ENCODE measurements around the gene PNMT.

PNMT gene

DNA sequence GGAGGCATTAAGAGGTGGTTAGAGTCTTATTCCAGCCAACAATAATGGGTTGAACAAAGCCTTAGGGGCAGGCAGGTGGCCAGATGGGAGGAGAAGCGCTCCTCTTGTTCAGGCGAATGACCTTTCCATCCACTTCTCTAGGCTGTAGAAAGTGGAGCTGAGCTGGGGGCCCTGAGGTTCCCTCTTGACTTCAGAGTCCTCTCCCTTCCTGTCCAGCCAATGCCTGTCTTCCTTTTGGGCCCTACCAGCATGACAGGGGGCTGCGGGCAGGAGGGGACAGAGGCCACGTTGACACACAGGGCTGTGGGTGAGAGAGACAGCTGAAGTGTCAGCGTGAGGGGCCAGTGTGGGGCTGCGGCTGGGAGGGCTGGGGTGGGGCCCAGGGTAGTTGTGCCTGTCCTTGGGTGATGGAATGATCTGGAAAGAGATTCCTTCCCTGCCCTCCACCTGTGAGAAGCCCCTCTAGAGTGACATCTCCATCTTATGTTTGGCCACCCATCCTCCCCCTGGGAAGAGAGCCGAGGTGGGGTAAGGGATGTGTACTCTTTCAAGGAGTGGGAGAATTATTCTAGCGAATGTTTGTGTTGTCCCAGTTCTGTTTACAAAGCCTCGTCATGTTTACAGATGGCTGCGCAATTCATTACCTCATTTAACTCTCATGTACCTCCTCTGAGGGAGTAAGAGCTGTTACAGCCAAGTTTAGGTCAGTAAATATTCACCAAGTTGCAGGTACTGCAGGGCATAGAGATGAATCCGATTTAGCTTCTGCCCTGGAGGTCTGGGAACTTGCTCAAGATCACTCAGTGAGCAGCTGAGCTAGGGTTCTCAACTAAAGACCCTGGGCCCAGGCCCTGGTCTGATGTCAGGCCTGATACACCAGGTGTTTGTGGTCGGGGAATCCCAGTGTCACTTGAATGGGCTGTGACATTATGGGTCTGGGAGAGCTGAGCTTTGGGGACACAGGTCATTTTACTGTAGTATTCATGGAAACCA lies 34.9 kb downstream of the PNMT start:
- no peak for TF ChIP-seq NFIC (IDR thresholded peaks at IDR 0.05)
- no peak for TF ChIP-seq FOXM1 (IDR thresholded peaks at IDR 0.05; ENCODE audit: borderline replicate concordance, low read depth)
- TF ChIP-seq TCF12 (IDR thresholded peaks at IDR 0.05; ENCODE audit: low read depth): no peak
- no peak for TF ChIP-seq CEBPB (IDR thresholded peaks at IDR 0.05)
- no peak for TF ChIP-seq TEAD4 (IDR thresholded peaks at IDR 0.05)
- TF ChIP-seq, protein P1, sequence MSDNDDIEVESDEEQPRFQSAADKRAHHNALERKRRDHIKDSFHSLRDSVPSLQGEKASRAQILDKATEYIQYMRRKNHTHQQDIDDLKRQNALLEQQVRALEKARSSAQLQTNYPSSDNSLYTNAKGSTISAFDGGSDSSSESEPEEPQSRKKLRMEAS (IDR thresholded peaks at IDR 0.05): no peak
- TF ChIP-seq EP300 (IDR thresholded peaks at IDR 0.05; ENCODE audit: borderline replicate concordance): no peak
- TF ChIP-seq EGR1 (IDR thresholded peaks at IDR 0.05): no peak
- TF ChIP-seq, protein P2, sequence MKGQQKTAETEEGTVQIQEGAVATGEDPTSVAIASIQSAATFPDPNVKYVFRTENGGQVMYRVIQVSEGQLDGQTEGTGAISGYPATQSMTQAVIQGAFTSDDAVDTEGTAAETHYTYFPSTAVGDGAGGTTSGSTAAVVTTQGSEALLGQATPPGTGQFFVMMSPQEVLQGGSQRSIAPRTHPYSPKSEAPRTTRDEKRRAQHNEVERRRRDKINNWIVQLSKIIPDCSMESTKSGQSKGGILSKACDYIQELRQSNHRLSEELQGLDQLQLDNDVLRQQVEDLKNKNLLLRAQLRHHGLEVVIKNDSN (IDR thresholded peaks at IDR 0.05): no peak

DNA sequence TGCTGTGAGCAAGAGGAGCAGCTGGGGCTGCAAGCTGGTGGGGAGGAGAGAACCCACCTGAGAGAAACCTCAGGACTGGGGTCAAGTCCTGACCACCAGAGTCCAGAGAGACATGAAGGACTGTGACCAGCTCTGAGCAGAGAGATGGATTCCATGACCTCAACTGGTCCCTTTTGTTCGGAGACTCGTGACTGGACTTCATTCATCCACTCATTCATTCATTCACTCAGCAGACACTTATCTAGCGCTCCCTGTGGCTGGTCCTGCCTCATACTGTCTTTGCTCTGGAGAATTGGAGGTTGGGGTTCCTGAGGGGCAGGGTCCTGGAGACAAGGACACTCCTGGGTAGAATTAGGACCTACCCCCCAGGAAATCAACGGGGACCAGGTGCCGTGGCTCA lies 35.7 kb downstream of the PNMT start:
- no peak for TF ChIP-seq EGR1 (IDR thresholded peaks at IDR 0.05)
- TF ChIP-seq, protein P2 (IDR thresholded peaks at IDR 0.05): no peak
- TF ChIP-seq CEBPB (IDR thresholded peaks at IDR 0.05): no peak
- TF ChIP-seq RAD21 (IDR thresholded peaks at IDR 0.05; ENCODE audit: low read depth): no peak
- TF ChIP-seq YY1 (IDR thresholded peaks at IDR 0.05; ENCODE audit: low read depth): no peak
- TF ChIP-seq EP300 (IDR thresholded peaks at IDR 0.05; ENCODE audit: borderline replicate concordance): no peak
- TF ChIP-seq, protein P3, sequence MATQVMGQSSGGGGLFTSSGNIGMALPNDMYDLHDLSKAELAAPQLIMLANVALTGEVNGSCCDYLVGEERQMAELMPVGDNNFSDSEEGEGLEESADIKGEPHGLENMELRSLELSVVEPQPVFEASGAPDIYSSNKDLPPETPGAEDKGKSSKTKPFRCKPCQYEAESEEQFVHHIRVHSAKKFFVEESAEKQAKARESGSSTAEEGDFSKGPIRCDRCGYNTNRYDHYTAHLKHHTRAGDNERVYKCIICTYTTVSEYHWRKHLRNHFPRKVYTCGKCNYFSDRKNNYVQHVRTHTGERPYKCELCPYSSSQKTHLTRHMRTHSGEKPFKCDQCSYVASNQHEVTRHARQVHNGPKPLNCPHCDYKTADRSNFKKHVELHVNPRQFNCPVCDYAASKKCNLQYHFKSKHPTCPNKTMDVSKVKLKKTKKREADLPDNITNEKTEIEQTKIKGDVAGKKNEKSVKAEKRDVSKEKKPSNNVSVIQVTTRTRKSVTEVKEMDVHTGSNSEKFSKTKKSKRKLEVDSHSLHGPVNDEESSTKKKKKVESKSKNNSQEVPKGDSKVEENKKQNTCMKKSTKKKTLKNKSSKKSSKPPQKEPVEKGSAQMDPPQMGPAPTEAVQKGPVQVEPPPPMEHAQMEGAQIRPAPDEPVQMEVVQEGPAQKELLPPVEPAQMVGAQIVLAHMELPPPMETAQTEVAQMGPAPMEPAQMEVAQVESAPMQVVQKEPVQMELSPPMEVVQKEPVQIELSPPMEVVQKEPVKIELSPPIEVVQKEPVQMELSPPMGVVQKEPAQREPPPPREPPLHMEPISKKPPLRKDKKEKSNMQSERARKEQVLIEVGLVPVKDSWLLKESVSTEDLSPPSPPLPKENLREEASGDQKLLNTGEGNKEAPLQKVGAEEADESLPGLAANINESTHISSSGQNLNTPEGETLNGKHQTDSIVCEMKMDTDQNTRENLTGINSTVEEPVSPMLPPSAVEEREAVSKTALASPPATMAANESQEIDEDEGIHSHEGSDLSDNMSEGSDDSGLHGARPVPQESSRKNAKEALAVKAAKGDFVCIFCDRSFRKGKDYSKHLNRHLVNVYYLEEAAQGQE (IDR thresholded peaks at IDR 0.05; ENCODE audit: low read depth): no peak
- TF ChIP-seq, protein P1 (IDR thresholded peaks at IDR 0.05): no peak
- no peak for TF ChIP-seq TEAD4 (IDR thresholded peaks at IDR 0.05)
- TF ChIP-seq FOXM1 (IDR thresholded peaks at IDR 0.05; ENCODE audit: borderline replicate concordance, low read depth): no peak

DNA sequence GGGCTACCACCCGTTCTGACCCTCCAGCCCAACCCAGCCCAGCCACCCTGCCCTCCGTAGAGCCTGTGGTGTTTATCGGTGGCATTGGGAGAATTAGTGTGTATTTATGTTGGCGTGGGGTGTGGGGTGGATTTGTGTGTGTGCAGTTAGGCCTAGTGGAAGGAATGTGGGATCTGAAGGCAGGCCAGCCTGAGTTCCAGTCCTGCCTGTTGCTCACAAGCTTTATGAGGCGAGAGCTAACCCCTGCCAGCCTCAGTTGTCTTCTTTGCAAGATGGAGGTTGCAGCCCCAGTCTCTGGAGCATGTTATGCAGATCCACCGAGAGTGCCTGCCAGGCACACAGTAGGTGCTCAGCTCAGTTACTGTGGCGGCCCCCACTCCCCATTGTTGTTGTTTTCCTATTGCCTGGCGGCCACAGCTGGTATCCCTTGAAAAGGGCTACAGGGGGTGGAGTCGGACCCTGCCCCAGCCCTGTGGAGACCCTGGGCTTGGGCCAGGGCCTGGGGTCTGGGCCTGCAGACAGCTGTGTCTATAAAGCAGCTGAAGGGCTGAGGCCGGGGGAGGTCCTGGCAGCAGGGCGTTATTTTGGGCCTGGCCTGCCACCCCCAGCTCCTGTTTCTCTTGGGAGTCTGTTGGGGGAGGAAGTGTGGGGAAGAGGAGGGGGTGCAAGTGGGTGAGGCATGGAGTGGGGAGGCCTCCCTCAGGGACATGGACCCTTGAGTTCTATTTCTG lies 36.7 kb downstream of the PNMT start:
- TF ChIP-seq TEAD4 (IDR thresholded peaks at IDR 0.05): peak; percentile 52
- TF ChIP-seq YY1 (IDR thresholded peaks at IDR 0.05; ENCODE audit: low read depth): no peak
- TF ChIP-seq ZBTB7A (IDR thresholded peaks at IDR 0.05; ENCODE audit: low read depth): peak; percentile 7; the same call in 1 of the 2 replicates

DNA sequence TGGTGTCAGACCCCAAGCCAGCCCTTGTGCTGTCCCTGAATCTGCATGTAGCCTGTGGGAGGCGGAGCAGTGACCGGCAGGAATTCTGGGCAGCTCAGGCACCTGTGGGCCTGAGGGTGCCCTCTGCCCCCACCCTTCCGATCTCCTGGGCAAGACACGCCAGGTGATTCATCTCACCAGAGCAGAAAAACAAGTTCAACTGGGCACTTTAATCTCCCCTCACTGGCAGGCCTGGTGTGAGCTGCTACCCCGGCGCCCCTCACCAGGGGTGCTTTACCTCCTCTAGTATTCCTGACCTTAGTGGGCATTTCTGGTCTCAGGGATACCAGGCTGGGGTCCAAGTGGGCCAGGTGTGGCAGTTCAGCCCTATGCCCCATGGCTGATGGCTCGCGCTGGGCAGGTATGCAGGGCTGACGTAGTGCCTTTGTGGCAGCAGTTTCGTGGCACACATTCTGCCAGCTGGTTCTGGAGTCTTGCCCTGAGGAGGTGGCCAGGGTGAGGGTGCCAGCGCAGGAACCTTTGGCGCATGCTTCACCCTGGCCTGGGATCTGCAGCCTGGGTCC lies 37.6 kb downstream of the PNMT start:
- TF ChIP-seq, protein P1 (IDR thresholded peaks at IDR 0.05): peak; percentile 70
- TF ChIP-seq, protein P2 (IDR thresholded peaks at IDR 0.05): peak; percentile 59
- no peak for TF ChIP-seq YY1 (IDR thresholded peaks at IDR 0.05; ENCODE audit: low read depth)
- peak; percentile 83 for TF ChIP-seq TEAD4 (IDR thresholded peaks at IDR 0.05)
- peak; percentile 41; the same call in 1 of the 2 replicates for TF ChIP-seq RAD21 (IDR thresholded peaks at IDR 0.05; ENCODE audit: low read depth)
- peak; percentile 98 for TF ChIP-seq ZBTB7A (IDR thresholded peaks at IDR 0.05; ENCODE audit: low read depth)
- TF ChIP-seq EGR1 (IDR thresholded peaks at IDR 0.05): peak; percentile 6; the same call in 1 of the 2 replicates
- peak; percentile 91 for TF ChIP-seq NFIC (IDR thresholded peaks at IDR 0.05)
- no peak; the same call in 1 of the 2 replicates for TF ChIP-seq TAF1 (IDR thresholded peaks at IDR 0.05; ENCODE audit: low read depth)
- peak; percentile 43; the same call in 1 of the 2 replicates for TF ChIP-seq CREB1 (IDR thresholded peaks at IDR 0.05; ENCODE audit: low read depth)
- peak; percentile 46; the same call in 1 of the 2 replicates for TF ChIP-seq CEBPB (IDR thresholded peaks at IDR 0.05)
- TF ChIP-seq, protein P3 (IDR thresholded peaks at IDR 0.05; ENCODE audit: low read depth): no peak
- peak; percentile 90 for TF ChIP-seq EP300 (IDR thresholded peaks at IDR 0.05; ENCODE audit: borderline replicate concordance)
- TF ChIP-seq FOXM1 (IDR thresholded peaks at IDR 0.05; ENCODE audit: borderline replicate concordance, low read depth): peak; percentile 72
- peak; percentile 97 for TF ChIP-seq TCF12 (IDR thresholded peaks at IDR 0.05; ENCODE audit: low read depth)
